HG02885 (cell line): ENCODE measurements around the gene MAP1LC3B.

Source experiments
- ATAC-seq: cut with Tn5 transposase; IDR thresholded peaks from one replicate; pipeline ENCODE4 v1.9.1; 2021; ENCODE audit warnings: mild to moderate bottlenecking; ENCODE audit not compliant: unreplicated experiment, poor library complexity

The MAP1LC3B gene

GRCh38 chr16:87423429-87423828 is 31.3 kb downstream of the MAP1LC3B start:
- ATAC-seq = no peak

DNA sequence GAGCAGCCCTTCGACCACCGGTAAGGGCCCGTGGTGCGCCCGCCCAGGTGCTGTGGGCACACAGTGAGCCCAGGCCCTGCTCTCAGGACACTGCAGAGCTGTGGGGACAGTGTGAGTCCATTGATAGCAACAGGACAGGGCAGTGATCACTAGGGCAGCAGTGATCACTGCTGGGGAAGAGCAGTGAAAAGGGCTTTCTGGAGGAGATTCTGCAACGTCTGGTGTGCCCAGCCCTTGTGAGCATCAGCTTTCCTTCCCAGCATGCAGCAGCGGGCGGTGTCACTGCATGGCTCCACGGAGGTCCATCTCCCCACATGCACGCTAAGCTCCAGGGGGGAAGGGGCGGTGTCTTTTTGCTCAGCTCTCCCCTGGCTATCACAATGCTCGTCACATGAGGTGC is 32.1 kb downstream of the MAP1LC3B start:
- ATAC-seq = no peak

DNA sequence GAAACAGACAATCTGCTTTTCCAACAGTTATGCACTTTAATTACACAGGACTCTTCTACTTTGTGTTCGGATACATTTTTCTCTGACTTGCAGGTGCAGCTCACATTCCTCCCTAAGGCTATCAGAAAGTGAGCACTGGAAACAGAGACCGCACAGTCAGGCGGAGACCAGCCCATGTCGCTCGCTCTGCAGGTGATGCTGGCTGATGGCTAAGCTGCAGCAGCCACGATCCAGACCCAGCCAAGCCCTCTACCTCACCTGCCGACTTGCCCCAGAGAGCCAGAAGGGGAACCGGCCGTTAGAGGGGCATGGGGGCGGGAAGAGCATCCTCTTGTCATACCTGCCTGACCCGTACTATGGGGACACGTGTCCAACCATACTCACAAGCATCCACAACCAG is 33.8 kb downstream of the MAP1LC3B start:
- ATAC-seq = no peak

DNA sequence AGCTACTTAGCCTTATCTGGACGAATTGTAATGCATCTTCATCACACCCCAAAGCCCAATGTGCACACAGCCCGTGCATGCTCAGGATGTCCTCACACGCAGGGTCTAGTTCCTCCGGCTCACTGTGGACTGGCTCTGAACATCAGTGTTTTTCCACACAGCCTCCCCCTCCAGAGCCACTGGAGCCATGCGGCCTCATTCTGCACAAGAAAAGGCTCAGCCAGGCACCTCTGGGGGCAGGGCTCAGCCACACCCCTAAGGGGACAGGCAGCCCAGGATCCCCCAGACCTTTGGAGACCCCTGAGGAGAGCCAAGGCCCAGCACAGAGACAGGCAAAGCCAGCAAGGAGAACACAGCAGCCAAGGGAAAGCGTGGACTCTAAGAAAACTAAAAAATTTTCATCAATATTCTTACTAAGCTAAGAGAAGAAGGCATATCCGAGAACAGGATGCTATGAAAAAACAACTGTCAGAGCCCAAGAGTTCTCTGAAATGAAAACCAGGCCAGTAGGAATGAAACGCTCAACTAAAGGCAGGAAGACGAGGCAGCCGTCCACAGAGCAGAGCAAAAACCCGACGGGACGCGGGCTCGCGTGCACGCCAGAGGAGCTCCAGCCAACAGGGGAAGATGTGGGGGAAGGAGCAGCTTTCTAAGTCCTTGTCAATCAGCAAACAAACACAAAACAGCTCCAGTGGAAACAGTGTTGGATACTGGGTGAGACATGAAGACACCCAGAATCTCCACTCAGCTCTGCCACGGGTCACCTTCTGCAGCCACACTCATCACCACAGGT is 34.5 kb downstream of the MAP1LC3B start:
- ATAC-seq = no peak

- ATAC-seq = no peak
Observed at GRCh38 chr16:87431926-87432325, 39.8 kb downstream of the MAP1LC3B start.

DNA sequence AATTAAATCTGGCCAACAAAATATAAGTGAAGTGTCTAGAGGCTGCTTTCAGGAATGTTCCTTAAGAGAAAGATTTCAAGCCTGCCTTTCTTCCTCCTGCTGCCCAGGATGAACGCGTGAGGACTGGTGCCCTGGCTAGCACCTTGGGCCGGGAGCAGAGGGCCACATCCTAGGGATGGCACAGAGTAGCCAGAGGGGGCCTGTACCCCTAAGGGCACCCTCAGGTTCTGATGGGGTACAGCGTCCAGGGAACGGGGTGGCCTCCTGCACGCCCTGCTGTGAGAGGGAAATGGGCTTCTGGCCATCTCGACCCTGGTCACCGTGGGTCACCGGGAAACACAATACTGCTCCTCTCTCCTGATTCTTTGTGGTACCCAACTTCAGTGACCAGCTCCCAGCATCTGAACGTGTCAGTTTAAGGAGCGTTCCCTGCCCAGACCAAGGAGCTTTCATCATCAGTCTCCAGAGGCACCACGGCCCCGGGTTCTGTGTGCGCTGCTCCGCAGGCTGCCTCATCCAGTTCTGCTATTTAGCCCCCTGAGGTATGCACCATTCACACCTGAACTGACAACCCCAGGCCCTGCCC is 40.3 kb downstream of the MAP1LC3B start:
- ATAC-seq = no peak

DNA sequence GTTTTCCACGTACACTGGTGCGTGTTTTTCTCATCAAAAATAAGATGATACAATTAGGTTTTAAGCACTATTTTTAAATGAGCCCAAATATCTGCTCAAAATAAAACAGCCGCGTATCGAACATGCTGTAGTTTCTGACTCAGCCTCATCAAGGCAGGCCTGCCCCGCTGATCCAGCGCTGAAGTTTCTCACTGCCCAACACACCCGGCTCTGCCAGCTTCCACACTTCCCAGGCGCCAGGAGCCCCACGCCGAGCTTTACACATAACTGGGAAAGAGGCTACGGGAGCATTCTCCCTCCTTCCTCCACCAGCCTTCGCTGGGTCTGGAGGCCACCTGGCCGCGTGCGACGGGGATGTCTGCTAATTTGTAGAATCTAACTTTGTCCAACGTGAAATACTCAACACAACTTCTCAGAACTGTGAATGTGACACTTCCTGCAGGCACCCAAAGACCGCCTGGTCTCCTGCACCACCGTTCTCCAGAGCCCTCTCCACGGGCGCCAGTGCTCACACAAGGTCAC is 42.1 kb downstream of the MAP1LC3B start:
- no peak for ATAC-seq

- no peak for ATAC-seq
Observed at GRCh38 chr16:87435372-87436224, 43.5 kb downstream of the MAP1LC3B start.

- ATAC-seq = no peak
Observed at GRCh38 chr16:87436225-87437172, 44.4 kb downstream of the MAP1LC3B start.

DNA sequence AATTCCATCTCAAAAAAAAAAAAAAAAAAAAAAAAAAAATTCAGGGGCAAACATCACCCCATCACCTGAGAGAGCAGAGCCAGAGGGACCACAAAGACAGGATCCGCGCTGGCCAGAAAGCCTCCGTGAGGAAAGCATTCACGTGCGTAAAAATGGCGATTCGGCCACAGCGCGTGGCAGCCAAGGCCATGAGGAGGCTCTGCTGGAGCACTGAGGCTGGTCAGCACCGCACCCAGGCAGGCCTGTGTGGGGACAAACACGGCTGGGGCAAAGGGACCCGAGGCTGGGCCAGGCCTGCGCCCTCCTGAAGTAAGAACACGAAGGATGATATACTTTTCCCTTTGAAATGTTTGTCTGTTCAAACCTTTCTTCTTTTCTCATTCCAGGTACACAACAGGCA is 45.2 kb downstream of the MAP1LC3B start:
- no peak for ATAC-seq

DNA sequence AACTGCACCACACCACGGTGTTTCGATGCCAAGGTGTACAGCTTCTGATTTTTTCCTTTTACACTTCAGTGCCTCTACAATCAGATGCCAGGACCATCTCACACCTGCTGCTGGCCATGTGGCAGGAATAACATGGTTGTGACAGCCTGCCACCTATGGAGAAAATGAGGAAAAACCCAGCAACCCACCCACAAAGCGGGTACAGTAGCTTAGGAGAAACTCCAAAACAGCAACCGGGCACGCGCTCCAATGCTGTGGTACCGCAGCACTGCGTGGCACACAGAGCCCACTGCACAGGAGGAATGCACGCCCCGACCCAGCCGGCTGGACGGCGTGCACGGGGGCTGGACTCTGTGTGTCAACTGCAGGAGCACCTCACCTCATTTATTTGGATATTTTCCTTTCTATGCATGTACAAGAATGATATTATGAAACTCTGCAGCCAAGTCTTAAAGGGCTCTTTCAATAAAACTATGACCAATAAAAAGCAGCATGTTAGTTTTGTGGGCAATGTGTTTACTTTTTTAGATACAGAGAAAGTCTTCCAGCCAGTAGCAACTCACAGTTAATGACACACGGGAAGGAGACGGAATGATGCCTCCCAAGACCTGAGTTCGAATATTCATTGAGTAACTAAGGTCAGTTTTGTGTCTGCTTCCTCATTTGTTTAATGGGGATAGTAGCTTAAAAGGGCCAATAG is 45.9 kb downstream of the MAP1LC3B start:
- no peak for ATAC-seq

DNA sequence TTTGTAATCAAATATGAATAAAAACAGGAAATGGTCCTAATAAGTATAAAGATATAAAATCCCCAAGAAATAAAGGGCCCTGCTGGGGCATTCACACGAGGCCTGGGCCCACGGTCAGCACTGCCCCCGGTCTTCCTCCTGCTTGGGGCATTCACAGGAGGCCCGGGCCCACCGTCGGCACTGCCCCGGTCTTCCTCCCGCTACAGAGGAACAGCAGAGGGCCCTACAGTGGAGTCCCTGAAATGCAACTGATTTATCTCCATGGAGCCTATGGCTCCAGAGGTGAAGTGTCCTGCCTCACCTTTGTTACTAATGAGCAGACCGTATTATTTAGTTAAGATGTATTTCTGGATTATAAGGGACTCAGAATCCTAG is 46.5 kb downstream of the MAP1LC3B start:
- ATAC-seq = no peak

GRCh38 chr16:87439926-87440325 is 47.8 kb downstream of the MAP1LC3B start:
- no peak for ATAC-seq

DNA sequence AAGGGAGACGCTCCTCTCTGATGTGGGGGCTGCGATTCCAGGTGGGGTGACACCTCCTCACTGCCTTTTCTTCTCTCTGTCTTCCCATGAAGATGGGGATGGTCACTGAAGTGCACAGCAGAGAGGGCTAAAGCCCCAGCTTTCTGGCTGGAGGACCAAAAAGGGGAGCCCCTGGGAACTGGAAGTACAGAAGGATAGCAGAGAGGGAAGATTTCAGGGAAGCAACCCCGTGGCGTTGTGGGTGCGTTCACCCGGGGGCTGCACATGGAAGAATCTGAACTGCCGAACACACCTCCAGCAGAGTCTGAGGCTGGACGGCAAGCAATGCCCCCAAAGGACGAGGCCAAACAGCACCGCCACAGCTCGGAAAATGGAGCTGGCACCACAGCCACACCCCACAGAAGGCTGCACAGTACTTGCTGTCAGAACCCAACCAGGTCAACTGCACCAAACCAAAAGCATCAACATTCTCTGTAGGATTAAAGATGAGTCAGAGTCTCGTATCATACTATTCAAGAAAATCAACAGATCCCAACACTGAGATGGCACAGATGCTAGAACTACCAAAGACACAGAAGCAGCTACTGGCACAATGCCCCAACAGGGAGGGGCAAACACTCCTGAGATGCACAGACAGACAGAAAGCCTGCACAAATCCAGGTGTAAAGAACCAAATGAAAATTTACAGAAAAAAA is 49.9 kb downstream of the MAP1LC3B start:
- ATAC-seq = no peak

GRCh38 chr16:87442581-87442966 is 50.4 kb downstream of the MAP1LC3B start:
- ATAC-seq = no peak

DNA sequence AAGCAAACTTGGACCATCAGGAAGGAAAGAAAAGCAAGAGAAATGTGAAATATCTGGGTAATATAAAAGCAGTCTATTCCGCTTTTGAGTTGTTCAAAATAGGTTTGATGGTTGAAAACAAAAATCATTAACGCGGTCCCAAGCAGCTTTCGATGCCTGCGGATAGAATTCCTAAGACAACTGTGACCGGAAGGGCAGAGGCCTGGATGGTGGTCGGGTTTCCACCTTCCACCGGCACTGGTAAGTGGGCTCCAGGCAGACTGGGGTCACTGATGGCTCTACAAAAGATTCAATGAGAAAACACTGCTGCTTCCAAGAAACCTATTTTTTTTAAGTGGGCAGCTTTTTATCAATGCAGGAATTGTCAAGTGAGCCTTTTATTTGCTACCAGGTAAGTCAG is 50.9 kb downstream of the MAP1LC3B start:
- ATAC-seq = no peak

GRCh38 chr16:87443964-87444363 is 51.8 kb downstream of the MAP1LC3B start:
- ATAC-seq = no peak

GRCh38 chr16:87445486-87445885 is 53.4 kb downstream of the MAP1LC3B start:
- ATAC-seq = no peak

- no peak for ATAC-seq
Observed at GRCh38 chr16:87446479-87446878, 54.3 kb downstream of the MAP1LC3B start.
